Retinal pigment epithelial cell (primary cell): ENCODE results near the gene DDX1.
"Not testable (repeated sequence)": the region's sequence is repeated elsewhere in the genome, so short reads cannot be mapped to it uniquely, and the experiment has no call there.

Experiments
- DNase-seq: peaks from one replicate; pipeline ENCODE4 v3.0.0-alpha.2; 2010; ENCODE audit warnings: low read depth
- H3K4me3 ChIP-seq: 2 replicates; pipeline ENCODE4 v1.5.1; 2011; ENCODE audit warnings: mild to moderate bottlenecking, low read length, control low read depth, moderate library complexity
- TF ChIP-seq, protein P1 (sequence below): conservative IDR thresholded peaks from 2 replicates; pipeline ENCODE4 v1.5.1; 2011; ENCODE audit warnings: low read depth, low read length, control low read depth, inconsistent platforms

Gene DDX1

DNA sequence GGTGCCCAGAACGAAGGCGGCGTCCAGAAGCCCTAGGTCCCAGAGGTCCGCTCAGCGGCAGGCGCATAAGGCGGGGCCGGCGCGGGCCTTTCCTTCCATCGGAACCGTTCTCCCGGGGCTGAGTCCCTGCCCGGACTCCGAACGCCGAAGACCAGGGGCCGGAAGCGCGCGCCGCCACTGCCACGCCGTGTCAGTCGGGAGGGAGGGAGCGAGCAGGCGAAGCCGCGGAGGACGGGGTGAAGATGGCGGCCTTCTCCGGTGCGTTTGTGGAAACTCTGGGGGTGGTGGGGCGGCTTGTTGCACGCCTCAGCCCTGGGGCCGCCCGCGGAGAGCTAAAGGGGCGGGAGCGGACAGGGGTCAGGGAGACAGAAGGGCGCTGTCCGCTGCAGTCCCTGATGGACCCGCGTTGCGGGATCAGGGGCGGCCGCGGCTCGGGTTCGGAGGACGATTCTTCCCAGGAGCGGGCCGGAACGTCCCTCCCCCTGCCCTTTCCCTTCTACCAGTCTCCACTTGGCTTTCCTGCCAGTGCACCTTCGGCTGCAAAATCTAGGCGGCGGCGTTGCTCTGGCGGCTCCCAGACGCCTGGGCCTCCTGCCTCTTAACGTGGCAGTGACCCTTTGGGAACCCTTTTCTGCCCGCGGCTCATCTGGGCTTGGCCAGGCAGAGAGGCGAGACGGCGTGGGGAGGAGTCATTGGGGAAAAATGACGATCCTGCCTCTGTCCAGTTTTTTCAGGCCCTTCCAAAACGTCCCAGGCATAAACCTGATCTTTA lies at the start of gene DDX1:
TSS of gene DDX1 (plus strand) at position 177 of the 772 bp plus-strand sequence. CDS start at position 243, 66 bp downstream.
- H3K4me3 ChIP-seq = peak within 1 kb of the TSS; percentile 88
- TF ChIP-seq, protein P1, sequence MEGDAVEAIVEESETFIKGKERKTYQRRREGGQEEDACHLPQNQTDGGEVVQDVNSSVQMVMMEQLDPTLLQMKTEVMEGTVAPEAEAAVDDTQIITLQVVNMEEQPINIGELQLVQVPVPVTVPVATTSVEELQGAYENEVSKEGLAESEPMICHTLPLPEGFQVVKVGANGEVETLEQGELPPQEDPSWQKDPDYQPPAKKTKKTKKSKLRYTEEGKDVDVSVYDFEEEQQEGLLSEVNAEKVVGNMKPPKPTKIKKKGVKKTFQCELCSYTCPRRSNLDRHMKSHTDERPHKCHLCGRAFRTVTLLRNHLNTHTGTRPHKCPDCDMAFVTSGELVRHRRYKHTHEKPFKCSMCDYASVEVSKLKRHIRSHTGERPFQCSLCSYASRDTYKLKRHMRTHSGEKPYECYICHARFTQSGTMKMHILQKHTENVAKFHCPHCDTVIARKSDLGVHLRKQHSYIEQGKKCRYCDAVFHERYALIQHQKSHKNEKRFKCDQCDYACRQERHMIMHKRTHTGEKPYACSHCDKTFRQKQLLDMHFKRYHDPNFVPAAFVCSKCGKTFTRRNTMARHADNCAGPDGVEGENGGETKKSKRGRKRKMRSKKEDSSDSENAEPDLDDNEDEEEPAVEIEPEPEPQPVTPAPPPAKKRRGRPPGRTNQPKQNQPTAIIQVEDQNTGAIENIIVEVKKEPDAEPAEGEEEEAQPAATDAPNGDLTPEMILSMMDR = peak; percentile 6
- DNase-seq = no peak

DNA sequence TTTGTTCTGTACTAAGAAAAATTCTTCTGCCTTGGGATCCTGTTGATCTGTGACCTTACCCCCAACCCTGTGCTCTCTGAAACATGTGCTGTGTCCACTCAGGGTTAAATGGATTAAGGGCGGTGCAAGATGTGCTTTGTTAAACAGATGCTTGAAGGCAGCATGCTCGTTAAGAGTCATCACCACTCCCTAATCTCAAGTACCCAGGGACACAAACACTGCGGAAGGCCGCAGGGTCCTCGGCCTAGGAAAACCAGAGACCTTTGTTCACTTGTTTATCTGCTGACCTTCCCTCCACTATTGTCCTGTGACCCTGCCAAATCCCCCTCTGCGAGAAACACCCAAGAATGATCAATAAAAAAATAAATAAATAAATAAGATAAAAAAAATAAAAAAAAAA lies 49.4 kb upstream of the DDX1 start:
- not testable (repeated sequence) for DNase-seq, H3K4me3 ChIP-seq

DNA sequence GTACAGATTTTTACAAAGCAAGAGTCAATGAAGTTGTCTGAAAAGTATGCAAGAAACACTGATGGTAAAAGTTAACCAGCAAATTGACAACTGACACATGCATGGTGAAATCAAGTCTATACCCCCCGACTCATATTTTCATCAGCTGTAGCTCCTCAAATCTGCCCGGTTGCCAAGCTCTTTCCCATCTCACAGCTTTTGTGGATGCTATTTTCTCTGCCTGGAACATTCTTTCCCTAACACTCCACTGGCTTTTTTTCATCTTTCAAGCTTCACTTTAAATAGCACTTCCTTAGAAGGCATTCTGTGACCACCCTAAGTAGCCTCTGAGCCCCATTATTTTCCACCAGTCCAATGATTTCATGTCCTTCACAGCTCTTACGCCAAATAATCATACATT lies 48.6 kb upstream of the DDX1 start:
- no peak for DNase-seq
- TF ChIP-seq, protein P1 = no peak

DNA sequence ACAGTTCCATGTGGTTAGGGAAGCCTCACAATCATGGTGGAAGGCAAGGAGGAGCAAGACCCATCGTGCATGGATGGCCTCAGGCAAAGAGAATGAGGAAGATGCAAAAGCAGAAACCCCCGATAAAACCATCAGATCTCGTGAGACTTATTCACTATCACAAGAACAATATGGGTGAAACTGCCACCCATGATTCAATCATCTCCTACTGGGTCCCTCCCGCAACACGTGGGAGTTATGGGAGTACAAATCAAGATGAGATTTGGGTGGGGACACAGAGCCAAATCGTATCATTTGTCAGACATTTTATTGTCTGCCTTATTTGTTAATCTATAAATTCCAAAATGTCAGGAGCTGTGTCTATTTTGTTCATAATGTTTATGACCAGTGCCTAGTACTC lies 48.1 kb upstream of the DDX1 start:
- no peak for DNase-seq
- TF ChIP-seq, protein P1 = no peak
- H3K4me3 ChIP-seq = no peak overlapping the region

More for the DNA sequence above, 48.6 kb upstream of the DDX1 start:
- no peak overlapping the region for H3K4me3 ChIP-seq

DNA sequence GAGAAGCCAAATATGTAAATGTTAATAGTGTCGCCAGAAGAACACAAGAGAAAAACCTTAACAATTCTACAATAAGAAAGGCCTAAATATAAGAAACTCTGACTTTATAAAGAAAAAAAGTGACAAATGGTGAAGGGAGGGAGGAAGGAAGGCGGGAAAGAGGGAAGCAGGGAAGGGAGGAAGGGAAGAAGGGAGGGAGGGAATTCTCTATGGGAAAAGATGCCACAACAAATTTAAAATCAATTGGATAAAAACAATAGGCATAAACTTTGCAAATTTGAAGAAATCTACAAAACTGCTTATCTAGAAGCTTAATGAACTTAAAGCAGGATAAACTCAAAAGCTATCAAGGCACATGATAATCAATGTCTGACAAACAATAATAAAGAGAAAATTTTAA lies 47.4 kb upstream of the DDX1 start:
- TF ChIP-seq, protein P1 = no peak
- DNase-seq = no peak
- H3K4me3 ChIP-seq = no peak overlapping the region

DNA sequence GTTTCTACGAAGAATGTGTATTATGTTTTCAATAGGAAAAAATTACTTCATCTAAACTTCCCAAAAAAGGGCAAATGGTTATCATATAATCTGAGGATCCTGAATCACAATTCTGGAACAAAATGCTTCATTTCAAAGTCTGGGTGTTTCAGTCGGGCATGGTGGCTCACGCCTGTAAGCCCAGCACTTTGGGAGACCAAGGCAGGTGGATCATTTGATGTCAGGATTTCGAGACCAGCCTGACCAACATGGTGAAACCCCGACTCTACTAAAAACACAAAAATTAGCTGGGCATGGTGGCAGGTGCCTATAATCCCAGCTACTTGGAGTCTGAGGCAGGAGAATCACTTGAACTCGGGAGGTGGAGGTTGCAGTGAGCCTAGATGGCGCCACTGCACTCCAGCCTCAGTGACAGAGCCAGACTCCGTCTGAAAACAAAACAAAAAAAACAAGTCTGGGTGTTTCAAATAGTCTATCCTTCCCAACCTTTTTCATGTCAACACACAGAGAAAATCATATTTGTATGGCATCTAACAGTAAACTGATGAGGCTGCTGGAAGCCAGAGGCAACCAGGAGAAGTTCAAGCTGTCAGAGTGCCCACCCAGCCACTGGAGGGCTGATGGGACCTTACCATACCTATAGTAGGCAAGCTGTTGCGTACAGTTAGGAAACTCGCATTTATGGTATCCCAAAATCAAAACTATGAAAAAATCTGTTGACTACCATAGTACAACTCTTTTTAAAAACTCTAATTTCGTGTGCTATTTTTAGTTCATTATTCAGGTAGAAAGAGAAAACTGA lies 45.2 kb upstream of the DDX1 start:
- no peak for DNase-seq
- no peak overlapping the region for H3K4me3 ChIP-seq
- TF ChIP-seq, protein P1 = peak; percentile 21

DNA sequence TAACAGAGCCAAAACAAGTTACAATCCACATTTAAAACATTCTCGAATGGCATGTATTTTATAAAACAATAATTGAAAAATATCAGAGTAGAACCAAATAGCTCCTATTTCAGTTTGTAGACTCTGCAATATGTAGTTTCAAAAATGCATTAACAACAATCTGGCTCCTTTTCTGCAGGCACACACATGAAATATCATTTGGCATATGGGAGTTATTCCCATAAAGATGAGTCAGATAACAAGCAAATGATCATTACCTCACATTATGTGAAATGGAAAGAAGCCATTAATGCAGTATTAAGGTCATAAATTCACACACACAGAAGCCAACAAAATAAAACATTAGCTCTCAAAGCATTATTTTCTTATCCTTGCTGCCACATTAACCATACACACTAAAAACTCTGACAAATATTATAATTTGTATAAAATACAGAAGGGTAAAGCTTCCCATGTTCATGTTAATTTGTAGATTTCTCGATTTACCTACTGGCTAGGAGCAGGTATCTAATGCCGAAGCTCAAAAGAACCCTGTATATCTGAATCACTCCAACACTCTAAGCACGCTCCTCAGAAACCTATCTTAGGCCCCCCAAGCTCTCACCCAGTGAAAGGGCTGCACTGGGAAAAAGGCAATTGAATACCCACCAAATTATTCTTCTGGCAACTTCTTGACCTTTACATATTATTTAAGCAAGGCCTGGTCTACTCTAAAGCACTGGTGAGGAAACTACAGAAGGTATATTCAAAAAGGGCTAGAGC lies 44.4 kb upstream of the DDX1 start:
- DNase-seq = no peak
- TF ChIP-seq, protein P1 = no peak
- no peak overlapping the region for H3K4me3 ChIP-seq
